Measurements from ENCODE around the gene CRYGD. TPM values are rescaled to one million over a fixed set of nuclear protein-coding genes. Genes with fewer than 3 reads are reported as not detected.
"Not testable (repeated sequence)": the region's sequence is repeated elsewhere in the genome, so short reads cannot be mapped to it uniquely, and the experiment has no call there.

CRYGD gene
- total RNA-seq, 1 donor = 5.7 TPM

- no peak for DNase-seq (ENCODE audit: low read depth in 2 of 3, low spot score in 2 of 3)
These were observed 6.4 kb upstream of the CRYGD start for GRCh38 chr2:208130712-208131110.

GRCh38 chr2:208129744-208130711 lies 5.7 kb upstream of the CRYGD start, which contains the start of gene CRYGC:
Gene CRYGC, minus strand, starts transcription at chr2:208129828. Its CDS starts 36 bp downstream, at chr2:208129792.
- DNase-seq (ENCODE audit: low read depth in 2 of 3, low spot score in 2 of 3) = no peak

GRCh38 chr2:208128136-208128535 lies 3.8 kb upstream of the CRYGD start:
- DNase-seq (ENCODE audit: low read depth in 2 of 3, low spot score in 2 of 3) = no peak

GRCh38 chr2:208127090-208127489 lies 2.8 kb upstream of the CRYGD start:
- no peak for DNase-seq (ENCODE audit: low read depth in 2 of 3, low spot score in 2 of 3)

- DNase-seq (ENCODE audit: low read depth in 2 of 3, low spot score in 2 of 3) = no peak
These were observed 927 bp upstream of the CRYGD start for GRCh38 chr2:208125251-208125650.

- no peak for DNase-seq (ENCODE audit: low read depth in 2 of 3, low spot score in 2 of 3)
These were observed 2.1 kb downstream of the CRYGD start for GRCh38 chr2:208122248-208122647.

GRCh38 chr2:208118918-208119317 lies 5.4 kb downstream of the CRYGD start:
- DNase-seq (ENCODE audit: low read depth in 2 of 3, low spot score in 2 of 3) = no peak

GRCh38 chr2:208117390-208117789 lies 6.9 kb downstream of the CRYGD start:
- DNase-seq (ENCODE audit: low read depth in 2 of 3, low spot score in 2 of 3) = not testable (repeated sequence)

GRCh38 chr2:208112969-208113368 lies 11.4 kb downstream of the CRYGD start:
- DNase-seq (ENCODE audit: low read depth in 2 of 3, low spot score in 2 of 3) = no peak

GRCh38 chr2:208112273-208112745 lies 12.0 kb downstream of the CRYGD start:
- not testable (repeated sequence) for DNase-seq (ENCODE audit: low read depth in 2 of 3, low spot score in 2 of 3)

GRCh38 chr2:208103616-208104015 lies 20.7 kb downstream of the CRYGD start:
- no peak for DNase-seq (ENCODE audit: low read depth in 2 of 3, low spot score in 2 of 3)

GRCh38 chr2:208101716-208102631 lies 22.4 kb downstream of the CRYGD start:
- peak in 1 of 3 donors; percentile 31 for DNase-seq (ENCODE audit: low read depth in 2 of 3, low spot score in 2 of 3)

GRCh38 chr2:208099682-208100470 lies 24.4 kb downstream of the CRYGD start:
- DNase-seq (ENCODE audit: low read depth in 2 of 3, low spot score in 2 of 3) = peak in 1 of 3 donors; percentile 19

- DNase-seq (ENCODE audit: low read depth in 2 of 3, low spot score in 2 of 3) = not testable (repeated sequence)
These were observed 25.6 kb downstream of the CRYGD start for GRCh38 chr2:208098701-208099100.

GRCh38 chr2:208098267-208098666 lies 26.1 kb downstream of the CRYGD start:
- DNase-seq (ENCODE audit: low read depth in 2 of 3, low spot score in 2 of 3) = no peak

- DNase-seq (ENCODE audit: low read depth in 2 of 3, low spot score in 2 of 3) = no peak
These were observed 26.5 kb downstream of the CRYGD start for GRCh38 chr2:208097801-208098200.

- DNase-seq (ENCODE audit: low read depth in 2 of 3, low spot score in 2 of 3) = no peak
These were observed 27.0 kb downstream of the CRYGD start for GRCh38 chr2:208097313-208097712.

- DNase-seq (ENCODE audit: low read depth in 2 of 3, low spot score in 2 of 3) = no peak
These were observed 28.2 kb downstream of the CRYGD start for GRCh38 chr2:208096080-208096479.

GRCh38 chr2:208093128-208093527 lies 31.2 kb downstream of the CRYGD start:
- DNase-seq (ENCODE audit: low read depth in 2 of 3, low spot score in 2 of 3) = no peak
